Stimulated activated naive CD8-positive, alpha-beta T cell treated with anti-CD3 and anti-CD28 coated beads, Interleukin-15, Interleukin-2, amounts not matched to agents 100 U/mL and 50 U/mL, for 24 hours (primary cell): ENCODE results near the gene COL4A1.
"Not testable (repeated sequence)": the region's sequence is repeated elsewhere in the genome, so short reads cannot be mapped to it uniquely, and the experiment has no call there.

ENCODE experiments used
- ATAC-seq: fragments of 150-1000 bp; cut with Tn5 transposase; one replicate; pipeline ENCODE4 v1.10.0; 2021
- DNase-seq: peaks from one replicate; pipeline ENCODE4 v3.0.0; 2021

The COL4A1 gene

GRCh38 chr13:110131424-110131823 is 175.5 kb downstream of the COL4A1 start:
- DNase-seq: no peak
- ATAC-seq: no peak

DNA sequence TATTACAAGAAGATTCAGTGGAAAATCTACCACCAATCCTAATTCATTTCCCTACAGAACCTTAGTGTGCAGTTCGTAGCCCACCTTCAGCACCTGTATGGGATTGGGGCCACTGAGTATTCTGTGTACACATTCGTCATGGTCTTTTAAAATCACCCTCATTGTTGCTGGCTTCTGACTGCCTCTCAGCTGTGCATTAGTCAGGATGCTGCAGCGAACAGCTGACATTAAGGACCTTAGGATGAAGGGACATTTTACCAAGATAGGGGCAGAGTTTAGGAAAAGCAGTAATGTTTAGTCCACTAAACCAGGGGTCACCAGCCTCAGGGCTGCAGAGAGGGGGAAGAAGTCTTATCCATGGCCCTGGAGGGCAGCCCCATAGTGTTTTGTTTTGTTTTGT is 176.5 kb downstream of the COL4A1 start:
- ATAC-seq (no peak), DNase-seq (no peak)

DNA sequence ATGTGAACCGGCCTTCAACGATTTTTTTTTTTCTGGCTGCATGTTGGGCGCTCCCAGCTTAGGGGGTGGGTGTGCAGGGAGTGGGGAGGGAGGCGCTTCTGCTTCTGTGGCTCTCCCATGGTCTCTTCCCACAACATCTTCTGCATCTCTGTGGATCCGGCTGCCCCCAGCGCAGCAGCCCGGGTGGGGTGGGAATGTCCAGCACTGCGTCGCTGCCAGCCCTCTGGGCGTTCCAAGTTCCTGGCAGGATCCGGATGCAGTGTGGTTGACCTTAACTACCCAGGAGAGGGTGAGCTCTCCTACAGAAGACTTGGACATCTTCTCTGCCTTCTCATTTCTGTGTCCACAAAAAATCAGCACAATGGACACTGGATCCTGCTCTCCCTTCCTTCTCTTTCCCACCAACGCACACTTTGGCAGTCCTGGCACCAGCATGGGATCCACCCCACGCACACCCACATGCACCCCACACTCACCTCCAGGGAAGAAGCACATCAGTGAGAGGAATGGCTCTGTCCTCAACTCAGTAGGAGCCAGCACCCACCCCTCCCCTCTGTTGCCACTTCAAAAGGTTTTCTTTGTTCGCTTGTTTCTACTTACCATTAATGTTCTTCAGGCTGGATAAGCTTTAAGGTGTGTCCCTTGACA is 177.3 kb downstream of the COL4A1 start:
- no peak for ATAC-seq

GRCh38 chr13:110129076-110129475 is 177.9 kb downstream of the COL4A1 start:
- no peak for ATAC-seq
- no peak for DNase-seq

More for the DNA sequence above, 177.3 kb downstream of the COL4A1 start:
- DNase-seq: no peak

GRCh38 chr13:110128546-110128945 is 178.4 kb downstream of the COL4A1 start:
- no peak for ATAC-seq

DNA sequence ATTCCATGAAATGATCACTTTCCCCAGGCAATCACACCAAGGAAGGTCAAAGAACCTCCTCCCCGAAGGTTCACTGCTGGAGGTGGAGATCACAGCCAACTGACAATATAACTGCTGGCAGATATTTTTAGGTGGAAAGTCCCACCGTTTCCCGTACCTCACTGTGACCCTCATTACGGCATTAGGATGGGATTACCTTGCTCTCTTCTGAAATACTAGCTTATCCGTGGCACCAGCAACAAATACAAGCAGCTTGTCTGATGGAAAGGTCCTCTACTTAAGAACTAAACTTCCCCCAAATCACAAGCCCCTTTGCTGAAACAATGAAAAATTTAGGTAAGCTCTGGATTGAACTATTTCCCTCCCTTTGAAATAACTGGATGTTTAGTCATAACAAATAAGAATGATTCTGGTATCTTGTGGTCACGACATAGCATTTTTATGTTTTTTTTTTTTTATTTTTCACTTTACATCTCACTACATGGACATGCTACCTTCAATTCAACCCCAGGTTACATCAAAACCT is 178.9 kb downstream of the COL4A1 start:
- ATAC-seq: no peak
- DNase-seq: no peak

More at GRCh38 chr13:110128546-110128945, 178.4 kb downstream of the COL4A1 start:
- no peak for DNase-seq

DNA sequence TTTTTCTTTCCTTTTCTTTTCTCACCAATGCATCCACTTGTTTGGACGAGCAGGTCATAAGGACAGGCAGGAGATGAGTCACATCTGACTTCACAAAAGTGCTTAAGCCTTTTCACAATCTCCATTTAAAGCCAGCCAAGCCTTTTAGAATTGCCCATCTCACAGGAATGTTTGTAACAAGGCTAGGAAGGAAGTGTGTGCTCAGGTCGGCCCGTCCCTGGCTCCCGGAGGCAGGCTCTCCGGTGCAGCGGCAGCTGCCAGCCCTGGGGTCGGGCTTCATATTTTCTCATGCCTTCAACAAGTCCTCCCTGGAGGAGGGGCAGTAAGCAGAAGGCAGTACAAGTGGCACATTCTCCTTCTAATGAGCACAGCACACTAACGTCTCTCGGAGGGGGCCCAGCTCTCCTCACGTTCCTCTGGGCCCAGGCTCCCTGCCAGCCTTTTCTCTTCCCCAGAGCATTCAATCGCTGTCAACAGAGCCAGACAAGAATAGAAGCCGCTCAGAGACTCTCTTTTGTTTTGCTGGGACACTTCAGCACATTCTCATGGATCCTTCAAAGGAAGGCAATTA is 180.5 kb downstream of the COL4A1 start:
- DNase-seq (no peak), ATAC-seq (no peak)

- no peak for ATAC-seq
- no peak for DNase-seq
Measured at GRCh38 chr13:110125613-110126272, 181.2 kb downstream of the COL4A1 start.

- no peak for ATAC-seq
Measured at GRCh38 chr13:110125157-110125556, 181.8 kb downstream of the COL4A1 start.

GRCh38 chr13:110124201-110124940 is 182.6 kb downstream of the COL4A1 start:
- no peak for DNase-seq
- ATAC-seq: no peak

More at GRCh38 chr13:110125157-110125556, 181.8 kb downstream of the COL4A1 start:
- DNase-seq: no peak

- DNase-seq: no peak
- ATAC-seq: no peak
Measured at GRCh38 chr13:110123041-110123809, 183.7 kb downstream of the COL4A1 start.

- DNase-seq (no peak), ATAC-seq (no peak)
Measured at GRCh38 chr13:110121422-110122083, 185.4 kb downstream of the COL4A1 start.

GRCh38 chr13:110119935-110120905 is 186.7 kb downstream of the COL4A1 start:
- ATAC-seq: no peak
- no peak for DNase-seq

DNA sequence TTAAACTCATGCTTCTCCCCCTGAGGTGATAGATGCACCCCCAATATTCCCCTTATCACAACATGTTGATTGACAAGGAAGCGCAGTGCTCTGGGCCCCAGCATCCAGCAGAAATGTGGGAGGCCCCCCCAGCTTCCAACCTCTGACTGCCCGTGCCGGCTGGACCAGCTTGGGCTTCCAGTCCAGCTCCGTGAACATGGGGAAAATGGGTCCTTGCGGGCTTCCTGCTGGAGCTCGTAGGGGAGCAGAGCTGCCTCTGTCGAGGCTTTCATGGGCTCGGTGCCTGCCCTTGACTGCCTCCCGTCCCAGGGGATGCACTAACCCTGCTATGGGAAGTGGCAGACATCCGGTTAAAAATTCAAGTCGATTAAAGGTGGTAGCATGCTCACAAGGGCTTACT is 188.9 kb downstream of the COL4A1 start:
- no peak for ATAC-seq
- no peak for DNase-seq

- ATAC-seq (peak; percentile 74), DNase-seq (peak; percentile 69)
Measured at GRCh38 chr13:110116072-110116487, 190.9 kb downstream of the COL4A1 start.

- DNase-seq: no peak
- ATAC-seq: no peak
Measured at GRCh38 chr13:110115591-110115990, 191.4 kb downstream of the COL4A1 start.

- ATAC-seq: no peak
- DNase-seq: no peak
Measured at GRCh38 chr13:110114316-110114715, 192.6 kb downstream of the COL4A1 start.

DNA sequence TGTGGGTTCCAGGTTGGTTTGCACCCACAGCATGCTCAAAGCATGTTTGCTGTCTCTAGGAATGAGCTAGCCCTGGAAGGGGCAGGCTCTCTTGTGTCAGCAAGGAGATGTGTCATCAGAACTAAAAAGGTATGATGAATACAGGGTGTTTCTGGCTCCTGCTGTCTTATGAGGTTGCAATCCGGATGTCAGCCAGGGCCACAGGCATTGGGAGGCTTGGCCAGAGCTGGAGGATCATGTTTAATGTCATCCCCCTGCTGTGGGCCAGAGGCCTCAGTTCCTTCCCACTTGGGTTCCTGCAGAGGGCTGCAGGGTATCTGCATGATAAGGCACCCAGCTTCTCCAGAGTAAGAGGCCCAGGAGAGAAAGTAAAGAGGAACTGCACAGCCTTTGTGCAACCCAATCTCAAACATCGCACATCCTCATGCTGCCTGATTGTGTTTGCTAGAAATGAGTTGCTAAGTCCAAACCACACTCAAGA is 193.6 kb downstream of the COL4A1 start:
- DNase-seq: no peak
- no peak for ATAC-seq

GRCh38 chr13:110112379-110112778 is 194.6 kb downstream of the COL4A1 start:
- peak; percentile 22 for DNase-seq
- not testable (repeated sequence) for ATAC-seq

GRCh38 chr13:110110783-110111182 is 196.2 kb downstream of the COL4A1 start:
- DNase-seq: no peak
- ATAC-seq: no peak
